Astrocyte (in vitro differentiated cells and primary cell): ENCODE results near the gene ETV7. TPM values are rescaled to one million over a fixed set of nuclear protein-coding genes. Genes with fewer than 3 reads are reported as not detected.

Source experiments
- DNase-seq: peaks from one replicate; pipeline ENCODE4 v3.0.0-alpha.2; 2010; ENCODE audit warnings: low read depth
- FAIRE-seq: peaks from 2 replicates; lab custom pipeline; 2011; peaks lifted over from hg19 to GRCh38; lab: Jason Lieb, UNC
- H2AFZ ChIP-seq: 2 replicates; pipeline ENCODE4 v1.6.0; 2012; ENCODE audit warnings: low read depth, low read length, inconsistent platforms
- H3K27ac ChIP-seq: 2 replicates; pipeline ENCODE4 v1.5.1; 2011; ENCODE audit warnings: low read depth, low read length, inconsistent platforms
- H3K27me3 ChIP-seq: 2 replicates; pipeline ENCODE4 v1.6.0; 2011; ENCODE audit warnings: low read length, inconsistent platforms; ENCODE audit not compliant: insufficient read depth
- H3K36me3 ChIP-seq: 2 replicates; pipeline ENCODE4 v1.5.1; 2011; ENCODE audit warnings: low read length, inconsistent platforms; ENCODE audit not compliant: insufficient read depth
- H3K4me1 ChIP-seq: 2 replicates; pipeline ENCODE4 v1.5.1; 2011; ENCODE audit warnings: low read length, inconsistent platforms; ENCODE audit not compliant: insufficient read depth
- H3K4me2 ChIP-seq: 2 replicates; pipeline ENCODE4 v1.6.0; 2012; ENCODE audit warnings: low read length, inconsistent platforms
- H3K4me3 ChIP-seq: 2 replicates; pipeline ENCODE4 v1.5.1; 2011; ENCODE audit warnings: low read depth, mild to moderate bottlenecking, low read length, inconsistent platforms; ENCODE audit not compliant: insufficient read depth
- H3K79me2 ChIP-seq: 2 replicates; pipeline ENCODE4 v1.6.0; 2012; ENCODE audit warnings: mild to moderate bottlenecking, low read length, inconsistent platforms; ENCODE audit not compliant: insufficient read depth
- H3K9ac ChIP-seq: 2 replicates; pipeline ENCODE4 v1.6.0; 2012; ENCODE audit warnings: mild to moderate bottlenecking, low read length, inconsistent platforms
- H3K9me3 ChIP-seq: 2 replicates; pipeline ENCODE4 v1.5.1; 2012; ENCODE audit warnings: low read depth, mild to moderate bottlenecking, low read length, inconsistent platforms; ENCODE audit not compliant: insufficient read depth
- H4K20me1 ChIP-seq: 2 replicates; pipeline ENCODE4 v1.6.0; 2012; ENCODE audit warnings: low read length, inconsistent platforms; ENCODE audit not compliant: insufficient read depth
- H3K27ac Mint-ChIP-seq: one replicate; pipeline ENCODE4 v1.8.0; 2021; ENCODE audit warnings: mild to moderate bottlenecking, mixed read lengths; ENCODE audit not compliant: unreplicated experiment
- H3K27me3 Mint-ChIP-seq: one replicate; pipeline ENCODE4 v1.8.0; 2021; ENCODE audit warnings: low read depth, mixed read lengths; ENCODE audit not compliant: unreplicated experiment
- H3K36me3 Mint-ChIP-seq: one replicate; pipeline ENCODE4 v1.8.0; 2021; ENCODE audit warnings: low read depth, mixed read lengths; ENCODE audit not compliant: unreplicated experiment
- H3K4me1 Mint-ChIP-seq: one replicate; pipeline ENCODE4 v1.8.0; 2021; ENCODE audit warnings: low read depth, mixed read lengths; ENCODE audit not compliant: unreplicated experiment
- H3K4me3 Mint-ChIP-seq: one replicate; pipeline ENCODE4 v1.8.0; 2021; ENCODE audit warnings: mild to moderate bottlenecking, moderate library complexity, mixed read lengths; ENCODE audit not compliant: unreplicated experiment
- H3K9me3 Mint-ChIP-seq: one replicate; pipeline ENCODE4 v1.8.0; 2021; ENCODE audit warnings: mild to moderate bottlenecking, mixed read lengths; ENCODE audit not compliant: unreplicated experiment
- EZH2 ChIP-seq: IDR thresholded peaks from 2 replicates; pipeline ENCODE4 v1.6.1; 2012; ENCODE audit warnings: mild to moderate bottlenecking, low read length, inconsistent platforms; ENCODE audit not compliant: insufficient read depth
- total RNA-seq: library from RNA; stranded (reverse); gene quantifications from 2 replicates; pipeline ENCODE4 v1.2.1, GENCODE V29; 2021
- TF ChIP-seq, protein P1 (sequence below): IDR thresholded peaks from 2 replicates; pipeline ENCODE4 v1.5.1; 2011; ENCODE audit warnings: low read depth, mild to moderate bottlenecking, inconsistent platforms, low read length, moderate library complexity; ENCODE audit not compliant: insufficient read depth

The ETV7 gene
- total RNA-seq, 1 donor from 2014 or later = 2.4 TPM

DNA sequence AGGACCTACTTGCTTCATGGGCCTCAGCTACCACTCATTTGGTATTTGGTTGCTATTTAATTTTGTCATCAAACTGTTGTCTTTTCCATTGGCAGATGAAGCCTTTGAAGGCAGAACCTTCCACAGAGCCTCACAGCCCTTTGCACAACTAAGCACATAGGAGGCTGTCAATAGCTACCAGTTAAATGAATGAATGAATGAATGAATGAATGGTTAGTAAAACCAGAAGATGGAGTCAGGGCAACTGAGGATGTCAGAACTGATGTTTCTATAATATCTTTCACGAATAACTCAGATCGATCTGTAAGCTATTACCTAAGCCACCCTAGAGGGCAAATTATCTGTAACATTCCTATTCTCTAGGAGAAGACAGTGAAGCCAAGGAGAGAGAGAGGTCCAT is 69.8 kb downstream of the ETV7 start:
- Mint-ChIP-seq H3K9me3 (no peaks in the 10 kb centered on the region), H3K36me3 (no peaks in the 10 kb centered on the region), H3K27ac (no peak overlapping the region), H3K27me3 (peaks cover 34% of the 10 kb centered on the region), H3K4me1 (peaks cover 8% of the 10 kb centered on the region), H3K4me3 (no peak overlapping the region)
- Histone ChIP-seq H3K27ac (no peak overlapping the region), H3K4me1 (no peaks in the 10 kb centered on the region), H3K4me3 (no peak overlapping the region), H3K36me3 (no peaks in the 10 kb centered on the region), H3K9me3 (no peaks in the 10 kb centered on the region), H4K20me1 (no peaks in the 10 kb centered on the region), H3K4me2 (no peak overlapping the region), H3K79me2 (no peaks in the 10 kb centered on the region), H3K27me3 (peaks cover 11% of the 10 kb centered on the region), H3K9ac (no peak overlapping the region), H2AFZ (no peak overlapping the region)
- TF ChIP-seq EZH2 = no peak
- TF ChIP-seq, protein P1, sequence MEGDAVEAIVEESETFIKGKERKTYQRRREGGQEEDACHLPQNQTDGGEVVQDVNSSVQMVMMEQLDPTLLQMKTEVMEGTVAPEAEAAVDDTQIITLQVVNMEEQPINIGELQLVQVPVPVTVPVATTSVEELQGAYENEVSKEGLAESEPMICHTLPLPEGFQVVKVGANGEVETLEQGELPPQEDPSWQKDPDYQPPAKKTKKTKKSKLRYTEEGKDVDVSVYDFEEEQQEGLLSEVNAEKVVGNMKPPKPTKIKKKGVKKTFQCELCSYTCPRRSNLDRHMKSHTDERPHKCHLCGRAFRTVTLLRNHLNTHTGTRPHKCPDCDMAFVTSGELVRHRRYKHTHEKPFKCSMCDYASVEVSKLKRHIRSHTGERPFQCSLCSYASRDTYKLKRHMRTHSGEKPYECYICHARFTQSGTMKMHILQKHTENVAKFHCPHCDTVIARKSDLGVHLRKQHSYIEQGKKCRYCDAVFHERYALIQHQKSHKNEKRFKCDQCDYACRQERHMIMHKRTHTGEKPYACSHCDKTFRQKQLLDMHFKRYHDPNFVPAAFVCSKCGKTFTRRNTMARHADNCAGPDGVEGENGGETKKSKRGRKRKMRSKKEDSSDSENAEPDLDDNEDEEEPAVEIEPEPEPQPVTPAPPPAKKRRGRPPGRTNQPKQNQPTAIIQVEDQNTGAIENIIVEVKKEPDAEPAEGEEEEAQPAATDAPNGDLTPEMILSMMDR = no peak
- no peak for FAIRE-seq
- DNase-seq = no peak

Other genes with a start within 250 kb of the ETV7 start
- gene BRPF3, start 190.9 kb downstream of the ETV7 start, total RNA-seq = 28.8 and 32.0 TPM in 2 replicates
- gene PNPLA1, start 117.6 kb downstream of the ETV7 start, total RNA-seq = not detected in 2 replicates
- not detected in 2 replicates for gene BNIP5, start 50.8 kb downstream of the ETV7 start, total RNA-seq
- gene PXT1, start 55.2 kb upstream of the ETV7 start, total RNA-seq = 0.09 and 0.14 TPM in 2 replicates
- gene KCTD20, start 55.3 kb upstream of the ETV7 start, total RNA-seq = 54.8 and 56.7 TPM in 2 replicates
- 53.9 and 54.1 TPM in 2 replicates for gene STK38, start 159.8 kb upstream of the ETV7 start, total RNA-seq
- 237 and 260 TPM in 2 replicates for gene SRSF3, start 206.7 kb upstream of the ETV7 start, total RNA-seq